ENCODE measurements around the gene SLC22A7. TPM values are rescaled to one million over a fixed set of nuclear protein-coding genes. Genes with fewer than 3 reads are reported as not detected.

The SLC22A7 gene
- total and polyA plus RNA-seq, 2 of the 8 experiments (the other 6 are each of a cell fraction or from before 2014, with no cell fraction given): not detected

GRCh38 chr6:43250992-43251373, 47.1 kb upstream of the SLC22A7 start:
- no peak for TF ChIP-seq RNF2 (IDR thresholded peaks at IDR 0.05; ENCODE audit: borderline replicate concordance, low read depth, low read length, missing control alignments, poor library complexity, severe bottlenecking)
- no peak for TF ChIP-seq ATF2 (IDR thresholded peaks at IDR 0.05; ENCODE audit: low read length)
- TF ChIP-seq SIRT6 (IDR thresholded peaks at IDR 0.05; ENCODE audit: low read length): no peak
- no peak for TF ChIP-seq POLR2AphosphoS5 (IDR thresholded peaks at IDR 0.05; ENCODE audit: low read depth, low read length)
- TF ChIP-seq CEBPB (IDR thresholded peaks at IDR 0.05; ENCODE audit: low read depth, low read length): no peak
- no peak for TF ChIP-seq BRCA1 (IDR thresholded peaks at IDR 0.05; ENCODE audit: low read depth, low read length)
- TF ChIP-seq SAP30 (IDR thresholded peaks at IDR 0.05; ENCODE audit: insufficient read depth, insufficient replicate concordance, low read length): no peak
- TF ChIP-seq TAF7 (optimal IDR thresholded peaks at IDR 0.05; ENCODE audit: borderline replicate concordance, low read depth, low read length): no peak
- Histone ChIP-seq H3K56ac (replicated peaks; ENCODE audit: insufficient read length, low read depth, low read length) (no peak overlapping the region), H2BK12ac (ENCODE audit: low read depth, low read length) (no peak overlapping the region), H3K18ac (ENCODE audit: extremely low read depth, low read length) (no peak overlapping the region), H3K4ac (replicated peaks; ENCODE audit: insufficient read length, low read depth, low read length) (no peak overlapping the region), H2AFZ (ENCODE audit: low read length) (no peak overlapping the region; the same call in 1 of the 2 replicates), H3K4me1 (replicated peaks in 1 of 4; ENCODE audit: control insufficient read depth in 3 of 4, insufficient read depth in 4 of 4, low read length in 3 of 4) (peaks cover 3 to 7% (median 4%) of the 10 kb centered on the region in 4 experiments), H2BK120ac (replicated peaks; ENCODE audit: low read depth, low read length) (no peak overlapping the region), H3K14ac (ENCODE audit: insufficient read length) (no peak overlapping the region), H3K79me1 (ENCODE audit: low read depth, low read length) (no peaks in the 10 kb centered on the region), H3K79me2 (ENCODE audit: control insufficient read depth in 1 of 2, insufficient read depth in 2 of 2, low read length in 2 of 2) (no peaks in the 10 kb centered on the region), H3K27me3 (replicated peaks in 1 of 4; ENCODE audit: control insufficient read depth in 3 of 4, extremely low read depth in 1 of 4, insufficient read depth in 3 of 4, low read length in 3 of 4) (peaks cover 0 to 5% (median 2%) of the 10 kb centered on the region in 4 experiments; a peak in 3 of 7 replicates), H4K91ac (replicated peaks; ENCODE audit: insufficient read length, low read length) (no peak overlapping the region), H2AK5ac (ENCODE audit: low read depth, low read length) (no peak overlapping the region), H3K23me2 (ENCODE audit: low read depth, low read length) (peaks cover 14% of the 10 kb centered on the region; the same call in 1 of the 2 replicates), H3K36me3 (ENCODE audit: control insufficient read depth in 2 of 4, insufficient read depth in 4 of 4, low read length in 3 of 4) (no peaks in the 10 kb centered on the region), H3K4me2 (ENCODE audit: insufficient read depth in 1 of 2, low read depth in 2 of 2, low read length in 2 of 2) (no peak overlapping the region; a peak in 1 of 4 replicates), H4K5ac (ENCODE audit: insufficient read length, low read depth, low read length) (no peak overlapping the region), H2BK20ac (ENCODE audit: low read length) (no peak overlapping the region), H3K23ac (ENCODE audit: insufficient read length) (no peak overlapping the region), H3K4me3 (ENCODE audit: extremely low read depth in 1 of 4, insufficient read depth in 2 of 4, low read depth in 3 of 4, low read length in 4 of 4) (no peak overlapping the region), H2BK15ac (ENCODE audit: low read length) (no peak overlapping the region), H3K9ac (replicated peaks in 1 of 4; ENCODE audit: extremely low read depth in 1 of 4, low read depth in 3 of 4, low read length in 3 of 4) (peak overlapping the region in 1 of 4 experiments; percentile 11; a peak in 2 of 7 replicates), H4K8ac (ENCODE audit: extremely low read depth, insufficient read depth, low read length) (no peak overlapping the region), H3K9me3 (ENCODE audit: insufficient read depth in 2 of 2, low read depth in 1 of 2, low read length in 1 of 2) (no peaks in the 10 kb centered on the region), H4K20me1 (replicated peaks in 1 of 2; ENCODE audit: control insufficient read depth in 1 of 2, insufficient read depth in 2 of 2, low read length in 2 of 2) (no peaks in the 10 kb centered on the region), H3K27ac (ENCODE audit: low read depth, low read length) (no peak overlapping the region), H2BK5ac (ENCODE audit: low read depth, low read length) (no peak overlapping the region)
- DNase-seq (ENCODE audit: low read depth in 1 of 2, low spot score in 2 of 2) (no peak), FAIRE-seq (no peak)
- ChIA-PET CTCF (ENCODE audit: partially characterized antibody) (interaction anchor here (0.8 to 1.6 kb wide), 6 partner anchors 11 to 105 kb away, joined by 3 to 7 read pairs (median 3); partner anchors contain the start of gene DNPH1), POLR2A (ENCODE audit: partially characterized antibody) (interaction anchor here (0.9 to 1.1 kb wide), 3 partner anchors 21 to 26 kb away, joined by 3 read pairs; partner anchors contain the start of gene DNPH1)
- 65% methylated on average over 7 of the region's 8 CpGs; no CpG with 5 or more reads in 1 of the 2 experiments for WGBS, 2 experiments (ENCODE audit: extremely low coverage in 1 of 2, insufficient coverage in 1 of 2, insufficient read length in 1 of 2, insufficient replicate concordance in 2 of 2, low coverage in 1 of 2, low lambda C conversion rate in 2 of 2, missing lambda C conversion rate in 1 of 2)
